Natural killer cell (primary cell): ENCODE data around the gene TUBA4A. TPM values are rescaled to one million over a fixed set of nuclear protein-coding genes. Genes with fewer than 3 reads are reported as not detected.

Experiments used
- ATAC-seq, 3 donors: fragments of 150-1000 bp in 2 of 3; fragments of 200-7000 bp in 1 of 3; cut with Tn5 transposase; 1 replicate in 1 of 3; 2 replicates in 2 of 3; pipeline ENCODE4 v1.10.0; 2021; ENCODE audit warnings: mild to moderate bottlenecking in 2 of 3, moderate library complexity in 2 of 3
- DNase-seq, 2 donors: peaks; one replicate each; pipeline versions ENCODE4 v3.0.0 to v3.0.0-alpha.2; 2013 to 2021; ENCODE audit warnings: mixed read lengths in 1 of 2
- H3K27ac ChIP-seq: one replicate; pipeline ENCODE4 v1.5.1; 2013; ENCODE audit warnings: mild to moderate bottlenecking, low read length
- H3K27me3 ChIP-seq: one replicate; pipeline ENCODE4 v1.6.1; 2013; ENCODE audit warnings: low read length; ENCODE audit not compliant: control insufficient read depth, insufficient read depth
- H3K36me3 ChIP-seq: one replicate; pipeline ENCODE4 v1.6.1; 2013; ENCODE audit warnings: low read length; ENCODE audit not compliant: control insufficient read depth, insufficient read depth
- H3K4me1 ChIP-seq: one replicate; pipeline ENCODE4 v1.6.1; 2013; ENCODE audit warnings: low read length; ENCODE audit not compliant: control insufficient read depth, insufficient read depth
- H3K4me3 ChIP-seq: one replicate; pipeline ENCODE4 v1.5.1; 2013; ENCODE audit warnings: low read length
- H3K9me3 ChIP-seq: one replicate; pipeline ENCODE4 v1.6.1; 2013; ENCODE audit warnings: low read length; ENCODE audit not compliant: control insufficient read depth, insufficient read depth
- H3K27ac Mint-ChIP-seq, 2 donors: one replicate each; pipeline ENCODE4 v1.8.0; 2022; ENCODE audit warnings: mild to moderate bottlenecking in 2 of 2, mixed read lengths in 2 of 2, moderate library complexity in 1 of 2
- H3K27me3 Mint-ChIP-seq, 2 donors: one replicate each; pipeline ENCODE4 v1.8.0; 2022; ENCODE audit warnings: low read depth in 2 of 2, mixed read lengths in 2 of 2
- H3K36me3 Mint-ChIP-seq: one replicate; pipeline ENCODE4 v1.8.0; 2022; ENCODE audit warnings: mixed read lengths
- H3K4me1 Mint-ChIP-seq, 2 donors: one replicate each; pipeline ENCODE4 v1.8.0; 2022; ENCODE audit warnings: mixed read lengths in 2 of 2
- H3K4me3 Mint-ChIP-seq: one replicate; pipeline ENCODE4 v1.8.0; 2022; ENCODE audit warnings: mild to moderate bottlenecking, moderate library complexity, mixed read lengths
- H3K9me3 Mint-ChIP-seq, 2 donors: one replicate each; pipeline ENCODE4 v1.8.0; 2022; ENCODE audit warnings: mixed read lengths in 2 of 2
- CTCF ChIP-seq: fragments of 200-600 bp; IDR thresholded peaks from one replicate; pipeline ENCODE4 v1.8.0; 2022; ENCODE audit warnings: antibody characterized with exemption
- WGBS: methylation state at CpG from one replicate; pipeline ENCODE4 v1.1.7; 2013; ENCODE audit warnings: missing lambda C conversion rate; ENCODE audit not compliant: insufficient coverage; 5-methylcytosine and 5-hydroxymethylcytosine counted together
- intact Hi-C: fragments of 100-400 bp; cut with micrococcal nuclease; formaldehyde crosslinking; loops from one replicate; pipeline ENCODE4 v1.14.2; 2022
- total RNA-seq, 4 donors: library from RNA; stranded (reverse); fragments of 120-200 nt in 1 of 4; gene quantifications; one replicate each; pipeline versions ENCODE4 v1.2.3 to v1.2.4, GENCODE V29; 2013 to 2022

Gene TUBA4A
- total RNA-seq, 3 donors from 2014 or later (not counting 1 experiment from before 2014, with no cell fraction given) = 145 to 188 (median 146) TPM

DNA sequence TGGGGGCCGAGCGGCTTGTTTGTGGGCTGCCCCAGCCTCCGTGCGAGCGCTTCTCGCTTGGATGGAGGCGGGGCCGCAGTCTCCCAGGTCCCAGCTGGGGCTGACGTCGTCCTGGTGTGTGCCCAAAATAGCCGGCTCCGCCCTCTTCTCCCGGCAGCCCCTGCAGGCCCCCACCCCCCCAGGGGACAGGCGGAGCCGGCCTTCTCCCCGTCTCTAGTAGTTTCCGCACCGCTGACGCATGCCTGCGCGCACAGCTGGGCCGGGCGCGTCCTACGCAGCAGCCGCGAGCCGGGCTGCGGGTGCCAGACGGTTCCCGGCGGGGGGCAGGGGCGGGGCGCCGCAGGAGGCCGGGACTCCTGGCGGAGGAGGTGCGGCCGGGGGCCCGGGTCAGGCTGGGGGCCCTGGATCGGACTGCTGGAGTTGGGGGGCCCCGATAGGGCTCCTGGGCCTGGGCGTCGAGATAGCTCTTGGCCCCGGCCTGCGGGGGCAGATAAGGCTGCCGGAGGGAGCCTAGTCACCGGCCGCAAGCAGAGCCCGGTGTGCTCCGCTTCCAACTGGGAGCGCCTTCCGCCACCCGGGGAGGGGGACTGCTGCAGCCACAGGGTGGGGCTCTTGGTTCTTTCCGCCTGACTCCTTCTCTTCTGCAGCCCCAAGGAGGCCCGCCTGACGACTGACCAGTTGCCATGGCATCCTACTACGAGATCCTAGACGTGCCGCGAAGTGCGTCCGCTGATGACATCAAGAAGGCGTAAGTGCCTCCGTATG lies 25.6 kb upstream of the TUBA4A start, which contains the start of gene DNAJB2:
Gene DNAJB2, plus strand, starts transcription at position 216 of the 765 bp plus-strand sequence. Its CDS starts 468 bp downstream, at position 684.
- DNase-seq = peak; percentile 98 to 99
- ATAC-seq = peak; percentile 76 to 93 (median 80)
- H3K9me3 Mint-ChIP-seq = no peaks in the 10 kb centered on the region
- Histone ChIP-seq H3K36me3 (peaks cover 31% of the 10 kb centered on the region), H3K4me3 (peak within 1 kb of the TSS; percentile 79), H3K27ac (peak within 1 kb of the TSS; percentile 99), H3K9me3 (no peaks in the 10 kb centered on the region), H3K4me1 (peaks cover 30% of the 10 kb centered on the region), H3K27me3 (no peaks in the 10 kb centered on the region)
- no peaks in the 10 kb centered on the region for H3K27me3 Mint-ChIP-seq
- WGBS = 1% methylated on average over 65 of the region's 65 CpGs
- H3K4me1 Mint-ChIP-seq = peaks cover 35 to 47% of the 10 kb centered on the region in 2 donors
- peak within 1 kb of the TSS; percentile 97 to 99 for H3K27ac Mint-ChIP-seq
- no peak for TF ChIP-seq CTCF
- peak within 1 kb of the TSS; percentile 94 for H3K4me3 Mint-ChIP-seq
- no peaks in the 10 kb centered on the region for H3K36me3 Mint-ChIP-seq
- intact Hi-C loops = loop anchor here (1.0 kb wide), 7 partner anchors 16 to 119 kb away; partner anchors contain the start of genes ANKZF1, ATG9A, NHEJ1 and ZFAND2B

GRCh38 chr2:219278655-219279150 lies 25.0 kb upstream of the TUBA4A start:
- Histone ChIP-seq H3K27me3 (no peaks in the 10 kb centered on the region), H3K4me3 (peak overlapping the region; percentile 46), H3K9me3 (no peaks in the 10 kb centered on the region), H3K27ac (peak overlapping the region; percentile 94), H3K4me1 (peaks cover 30% of the 10 kb centered on the region), H3K36me3 (peaks cover 28% of the 10 kb centered on the region)
- DNase-seq (no peak), ATAC-seq (no peak)
- Mint-ChIP-seq H3K9me3 (no peaks in the 10 kb centered on the region), H3K4me1 (peaks cover 35 to 47% of the 10 kb centered on the region in 2 donors), H3K36me3 (no peaks in the 10 kb centered on the region), H3K27ac (peak overlapping the region; percentile 97 to 99), H3K27me3 (no peaks in the 10 kb centered on the region), H3K4me3 (peak overlapping the region; percentile 94)
- WGBS = 10% methylated on average over 6 of the region's 9 CpGs
- intact Hi-C loops = loop anchor here (1.0 kb wide), 7 partner anchors 17 to 118 kb away; partner anchors contain the start of genes ANKZF1, ATG9A, NHEJ1 and ZFAND2B
- no peak for TF ChIP-seq CTCF

GRCh38 chr2:219277703-219278654 lies 24.3 kb upstream of the TUBA4A start:
- Mint-ChIP-seq H3K4me3 (peak overlapping the region; percentile 94), H3K27me3 (no peaks in the 10 kb centered on the region), H3K36me3 (no peaks in the 10 kb centered on the region), H3K9me3 (no peaks in the 10 kb centered on the region), H3K4me1 (peaks cover 31 to 44% of the 10 kb centered on the region in 2 donors), H3K27ac (peak overlapping the region; percentile 97 to 99)
- H3K9me3 ChIP-seq = no peaks in the 10 kb centered on the region
- peak; percentile 97 for TF ChIP-seq CTCF
- H3K27me3 ChIP-seq = no peaks in the 10 kb centered on the region
- DNase-seq (peak; percentile 76 to 88), ATAC-seq (no peak)
- peaks cover 30% of the 10 kb centered on the region for H3K4me1 ChIP-seq
- peaks cover 25% of the 10 kb centered on the region for H3K36me3 ChIP-seq
- H3K4me3 ChIP-seq = peak overlapping the region; percentile 46
- intact Hi-C loops = loop anchor here (1.0 kb wide), 1 partner anchor 74 kb away; no protein-coding TSS in a partner anchor
- 22% methylated on average over 25 of the region's 25 CpGs for WGBS
- peak overlapping the region; percentile 94 for H3K27ac ChIP-seq
